HCT116 (cell line): Measurements from ENCODE around the gene GABRR3. TPM values are rescaled to one million over a fixed set of nuclear protein-coding genes. Genes with fewer than 3 reads are reported as not detected.
A peak's percentile ranks its signal among the peaks of the same experiment; 100 is the strongest.

ENCODE experiments used
- ATAC-seq: fragments of 200-7000 bp; cut with Tn5 transposase; 2 replicates; pipeline ENCODE4 v1.9.1; 2020; ENCODE audit warnings: mild to moderate bottlenecking, moderate library complexity
- BruUV-seq: library from RNA; stranded (reverse); fragments of 400-500 nt; replicated peaks from 2 replicates; lab custom pipeline; 2021; lab: Mats Ljungman, UMichigan
- CTCF ChIA-PET: fragments of 300-600 bp; sonication (Branson Sonifier 250); formaldehyde crosslinking; loops from one replicate; lab custom pipeline; 2021; ENCODE audit warnings: antibody characterized with exemption; lab: Charles Lee
- POLR2A ChIA-PET: fragments of 300-600, 350-600 bp; sonication (Branson Sonifier 250); formaldehyde crosslinking; loops from one replicate; lab custom pipeline; 2021; ENCODE audit warnings: antibody characterized with exemption; lab: Charles Lee
- RAD21 ChIA-PET, 2 experiments: fragments of 300-600 bp; sonication (Branson Sonifier 250); formaldehyde crosslinking; loops; one replicate each; lab custom pipeline; 2023; ENCODE audit warnings: low total read pairs in 2 of 2; ENCODE audit not compliant: uncharacterized antibody in 2 of 2, unreplicated experiment in 2 of 2, low non-redundant PET in 1 of 2; lab: Charles Lee
- DNase-seq: peaks from one replicate; pipeline ENCODE4 v3.0.0-alpha.2; 2010; ENCODE audit warnings: low read depth, low spot score
- H2AFZ ChIP-seq: fragments of 200-600 bp; shearing (Covaris generic), sonication (generic); 2 replicates; pipeline ENCODE4 v1.6.1; 2017; ENCODE audit warnings: low read depth, mixed run types, mixed read lengths, antibody characterized with exemption, low read length; ENCODE audit not compliant: poor library complexity, severe bottlenecking
- H3K27ac ChIP-seq: 2 replicates; pipeline ENCODE4 v1.5.1; 2012; ENCODE audit warnings: low read depth, low read length
- H3K27me3 ChIP-seq: fragments of 200-600 bp; sonication (generic); 2 replicates; pipeline ENCODE4 v1.6.1; 2016; ENCODE audit warnings: mixed run types, low read length, mixed read lengths; ENCODE audit not compliant: insufficient read depth
- H3K36me3 ChIP-seq, 2 experiments: fragments of 200-500 bp in 1 of 2; fragments of 200-600 bp in 1 of 2; sonication (Bioruptor generic) in 1 of 2; sonication (generic) in 1 of 2; 2 replicates each; pipeline versions ENCODE4 v1.5.1 to v1.6.1; 2014 to 2016; ENCODE audit warnings: low read length in 2 of 2, inconsistent platforms in 1 of 2, mixed read lengths in 1 of 2, mixed run types in 1 of 2; ENCODE audit not compliant: insufficient read depth in 2 of 2, control insufficient read depth in 1 of 2
- H3K4me1 ChIP-seq, 2 experiments: fragments of 200-600 bp in 1 of 2; sonication (generic) in 1 of 2; 2 replicates each; pipeline versions ENCODE4 v1.5.1 to v1.6.1; 2012 to 2017; ENCODE audit warnings: low read length in 2 of 2, inconsistent platforms in 1 of 2, mild to moderate bottlenecking in 1 of 2, mixed read lengths in 1 of 2, mixed run types in 1 of 2, moderate library complexity in 1 of 2; ENCODE audit not compliant: insufficient read depth in 2 of 2, control insufficient read depth in 1 of 2
- H3K4me2 ChIP-seq: fragments of 200-600 bp; sonication (generic); 2 replicates; pipeline ENCODE4 v1.6.1; 2017; ENCODE audit warnings: mixed run types, low read length, mixed read lengths
- H3K4me3 ChIP-seq, 2 experiments: fragments of 200-600 bp in 1 of 2; sonication (generic) in 1 of 2; replicated peaks in 1 of 2; 2 replicates each; pipeline ENCODE4 v1.5.1; 2011 to 2016; ENCODE audit warnings: low read length in 2 of 2, control low read depth in 1 of 2, low read depth in 1 of 2, mild to moderate bottlenecking in 1 of 2, mixed read lengths in 1 of 2, mixed run types in 1 of 2
- H3K79me2 ChIP-seq: fragments of 200-600 bp; sonication (generic); 2 replicates; pipeline ENCODE4 v1.6.1; 2017; ENCODE audit warnings: mild to moderate bottlenecking, mixed run types, low read length, moderate library complexity, mixed read lengths; ENCODE audit not compliant: insufficient read depth
- H3K9ac ChIP-seq: fragments of 200-600 bp; sonication (generic); 2 replicates; pipeline ENCODE4 v1.6.1; 2016; ENCODE audit warnings: low read length, mixed read lengths
- H3K9me2 ChIP-seq: fragments of 200-600 bp; sonication (generic), shearing (Covaris generic); 2 replicates; pipeline ENCODE4 v1.6.1; 2017; ENCODE audit warnings: mixed run types, mild to moderate bottlenecking, moderate library complexity; ENCODE audit not compliant: insufficient read depth
- H3K9me3 ChIP-seq, 2 experiments: fragments of 200-500 bp in 1 of 2; fragments of 200-600 bp in 1 of 2; sonication (Bioruptor generic) in 1 of 2; sonication (generic) in 1 of 2; 2 replicates each; pipeline ENCODE4 v1.6.1; 2014 to 2017; ENCODE audit warnings: low read length in 2 of 2, mixed read lengths in 2 of 2, inconsistent platforms in 1 of 2, low read depth in 1 of 2, mild to moderate bottlenecking in 1 of 2, mixed run types in 1 of 2, moderate library complexity in 1 of 2; ENCODE audit not compliant: control insufficient read depth in 1 of 2, insufficient read depth in 1 of 2
- H4K20me1 ChIP-seq: fragments of 200-600 bp; sonication (generic), shearing (Covaris generic); 2 replicates; pipeline ENCODE4 v1.6.1; 2017; ENCODE audit warnings: mixed run types, mild to moderate bottlenecking, moderate library complexity; ENCODE audit not compliant: insufficient read depth
- CTCF ChIP-seq, 3 experiments: fragments of 200-600 bp in 1 of 3; sonication (generic) in 1 of 3; IDR thresholded peaks in 2 of 3; conservative IDR thresholded peaks in 1 of 3; 2 replicates each; pipeline ENCODE4 v1.5.1; 2012 to 2017; ENCODE audit warnings: low read depth in 2 of 3, low read length in 2 of 3, antibody characterized with exemption in 1 of 3, borderline replicate concordance in 1 of 3, control low read depth in 1 of 3, mild to moderate bottlenecking in 1 of 3, mixed read lengths in 1 of 3, mixed run types in 1 of 3, moderate library complexity in 1 of 3; ENCODE audit not compliant: insufficient read depth in 1 of 3
- ELF1 ChIP-seq: IDR thresholded peaks from 2 replicates; pipeline ENCODE4 v1.6.1; 2012; ENCODE audit warnings: low read depth, borderline replicate concordance
- POLR2A ChIP-seq: IDR thresholded peaks from 2 replicates; pipeline ENCODE4 v1.7.0; 2011; ENCODE audit warnings: borderline replicate concordance; ENCODE audit not compliant: insufficient read depth, insufficient read length; ENCODE audit errors: extremely low read depth
- RAD21 ChIP-seq: IDR thresholded peaks from 2 replicates; pipeline ENCODE4 v1.6.1; 2012; ENCODE audit warnings: low read depth, mild to moderate bottlenecking
- REST ChIP-seq: IDR thresholded peaks from 2 replicates; pipeline ENCODE4 v1.6.1; 2012; ENCODE audit warnings: low read depth
- SP1 ChIP-seq: IDR thresholded peaks from 2 replicates; pipeline ENCODE4 v1.6.1; 2012; ENCODE audit warnings: low read depth
- ZBTB33 ChIP-seq: IDR thresholded peaks from 2 replicates; pipeline ENCODE4 v1.6.1; 2011; ENCODE audit warnings: mild to moderate bottlenecking, low read length, moderate library complexity; ENCODE audit not compliant: insufficient replicate concordance; ENCODE audit errors: extremely low read depth
- ZFX ChIP-seq: fragments of 450-650 bp; IDR thresholded peaks from 2 replicates; pipeline ENCODE4 v1.6.1; 2017
- ZNF274 ChIP-seq: fragments of 200-500 bp; sonication (Bioruptor generic); IDR thresholded peaks from 2 replicates; pipeline ENCODE4 v1.6.1; 2014; ENCODE audit warnings: mild to moderate bottlenecking, low read depth, low read length, inconsistent platforms
- intact Hi-C: fragments of 100-400 bp; cut with micrococcal nuclease; formaldehyde crosslinking; loops from 2 replicates; pipeline ENCODE4 v1.10.0; 2022
- total RNA-seq: library from RNA; stranded (reverse); gene quantifications from one replicate; pipeline ENCODE4 v1.2.1, GENCODE V29; 2021; ENCODE audit not compliant: unreplicated experiment

The GABRR3 gene
- total RNA-seq, 1 experiment from 2014 or later = not detected

- CTCF ChIA-PET = interaction anchor here (1.5 kb wide), 1 partner anchor 175 kb away, joined by 3 read pairs; no protein-coding TSS in a partner anchor
- no TSS peak for BruUV-seq
- intact Hi-C loops = no loop called here
- Histone ChIP-seq H3K9ac (no peak overlapping the region), H3K36me3 (no peaks in the 10 kb centered on the region), H3K4me1 (peaks cover 6 to 18% of the 10 kb centered on the region in 2 experiments), H3K27ac (no peak overlapping the region), H4K20me1 (no peaks in the 10 kb centered on the region), H3K4me2 (no peak overlapping the region), H3K9me3 (no peaks in the 10 kb centered on the region), H3K27me3 (no peaks in the 10 kb centered on the region), H2AFZ (no peak overlapping the region), H3K79me2 (peaks cover 13% of the 10 kb centered on the region), H3K4me3 (no peak overlapping the region), H3K9me2 (no peaks in the 10 kb centered on the region)
- ATAC-seq (no peak), DNase-seq (no peak)
- TF ChIP-seq ELF1 (no peak), RAD21 (peak; percentile 16; the same call in 1 of the 2 replicates), CTCF (IDR thresholded peaks at IDR 0.05 in 2 of 3, conservative IDR thresholded peaks at IDR 0.05 in 1 of 3; ENCODE audit: borderline replicate concordance in 1 of 3, insufficient read depth in 1 of 3, low read depth in 2 of 3, low read length in 2 of 3) (peak; percentile 3 to 23 (median 18); a peak in 2 of 6 replicates), ZFX (no peak), SP1 (no peak)
- RAD21 ChIA-PET = no interaction called here
- POLR2A ChIA-PET = no interaction called here
Measured at GRCh38 chr3:97975466-97975865, 59.6 kb downstream of the GABRR3 start.

- no TSS peak for BruUV-seq
- ChIA-PET POLR2A (no interaction called here), CTCF (interaction anchor here (1.5 kb wide), 1 partner anchor 175 kb away, joined by 3 read pairs; no protein-coding TSS in a partner anchor), RAD21 (no interaction called here)
- intact Hi-C loops = loop anchor here (5.0 kb wide), 1 partner anchor 153 kb away; the partner anchor contains the start of gene CRYBG3
- Histone ChIP-seq H4K20me1 (no peaks in the 10 kb centered on the region), H3K36me3 (no peaks in the 10 kb centered on the region), H3K79me2 (peaks cover 18% of the 10 kb centered on the region), H3K4me1 (peaks cover 6 to 19% of the 10 kb centered on the region in 2 experiments), H3K4me3 (no peak overlapping the region), H3K27me3 (no peaks in the 10 kb centered on the region), H3K9ac (no peak overlapping the region), H3K9me3 (no peaks in the 10 kb centered on the region), H3K27ac (no peak overlapping the region), H2AFZ (no peak overlapping the region), H3K4me2 (no peak overlapping the region), H3K9me2 (no peaks in the 10 kb centered on the region)
- TF ChIP-seq ZNF274 = no peak
- TF ChIP-seq RAD21 = no peak
- TF ChIP-seq REST = no peak
- TF ChIP-seq POLR2A = no peak
- TF ChIP-seq ZBTB33 = no peak
- DNase-seq = no peak
- ATAC-seq = no peak
Measured at GRCh38 chr3:97974996-97975395, 60.1 kb downstream of the GABRR3 start.
